ENCODE results near the gene UCKL1.
"Not testable (repeated sequence)": the region's sequence is repeated elsewhere in the genome, so short reads cannot be mapped to it uniquely, and the experiment has no call there.

Gene UCKL1

DNA sequence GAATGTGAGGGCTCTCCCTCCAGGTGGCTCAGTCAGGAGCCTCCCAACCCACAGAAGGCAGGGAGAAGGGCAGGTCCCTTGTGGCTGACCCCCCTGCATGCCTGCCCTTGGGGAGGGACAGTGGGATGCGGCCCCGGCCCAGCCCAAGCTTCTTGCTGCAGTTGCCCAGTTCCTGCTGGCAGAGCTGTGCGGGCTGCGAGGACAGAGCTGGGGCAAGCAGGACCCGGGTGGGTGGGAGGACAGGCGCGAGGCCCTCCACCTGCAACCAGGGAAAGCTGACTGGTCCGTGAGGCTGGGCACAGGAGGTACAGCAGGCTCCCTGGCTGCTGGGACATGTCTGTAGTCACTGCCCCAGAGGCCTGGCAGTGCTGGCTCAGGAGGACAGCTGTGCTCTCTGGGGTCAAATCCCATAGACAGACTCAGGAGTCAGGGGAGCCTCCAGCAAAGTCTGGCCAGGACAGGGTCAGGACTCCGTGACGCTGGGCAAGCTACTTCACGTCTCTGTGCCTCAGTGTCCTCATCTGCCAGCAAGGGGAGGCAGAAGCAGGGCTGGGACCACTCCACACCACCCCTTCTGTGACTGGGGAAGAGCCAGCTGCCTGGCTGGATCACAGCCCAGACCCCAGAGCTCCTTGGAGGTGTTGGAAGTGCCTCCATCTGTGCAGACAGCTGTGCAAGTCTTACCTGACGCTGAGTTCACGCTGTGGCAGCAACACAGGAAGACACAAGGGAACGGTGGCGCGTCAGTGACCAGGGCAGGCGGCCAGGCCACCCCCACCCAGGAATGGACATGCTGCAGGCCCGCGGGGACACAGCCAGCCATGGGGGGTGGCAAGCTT lies 13.0 kb downstream of the UCKL1 start:
- DNase-seq: no peak

DNA sequence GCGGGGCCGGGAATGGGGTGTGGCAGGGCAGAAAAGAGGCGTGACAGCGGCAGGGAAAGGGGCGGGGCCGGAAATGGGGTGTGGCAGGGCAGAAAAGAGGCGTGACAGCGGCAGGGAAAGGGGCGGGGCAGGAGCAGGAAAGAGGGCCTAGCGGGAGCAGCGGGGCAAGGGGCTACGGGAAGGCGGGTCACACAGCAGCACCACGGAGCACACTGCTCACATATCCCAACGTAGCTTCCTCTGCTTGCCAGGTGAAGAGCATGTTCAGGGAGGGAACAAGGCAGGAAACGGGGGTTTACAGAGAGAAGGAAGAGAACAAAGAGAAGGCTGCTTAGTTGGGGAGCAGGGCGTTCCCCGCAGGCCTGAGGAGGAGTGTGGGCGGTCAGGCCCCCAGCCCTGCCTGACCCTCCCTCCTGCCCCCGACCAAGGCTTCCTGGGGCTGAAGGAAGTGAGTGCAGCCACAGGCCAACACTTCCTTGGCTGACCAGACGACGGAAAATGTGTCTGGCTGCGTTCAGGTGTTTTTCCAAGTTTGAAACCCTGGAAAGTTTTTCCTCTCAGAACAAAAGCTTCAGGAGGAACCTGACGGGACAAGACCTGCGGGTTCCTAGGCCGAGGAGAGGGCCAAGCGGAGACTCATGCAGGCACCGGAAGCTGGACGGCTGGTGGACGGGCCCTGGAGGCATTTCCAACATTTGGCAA lies 13.8 kb downstream of the UCKL1 start:
- peak; percentile 30 to 77 (median 52) for DNase-seq

DNA sequence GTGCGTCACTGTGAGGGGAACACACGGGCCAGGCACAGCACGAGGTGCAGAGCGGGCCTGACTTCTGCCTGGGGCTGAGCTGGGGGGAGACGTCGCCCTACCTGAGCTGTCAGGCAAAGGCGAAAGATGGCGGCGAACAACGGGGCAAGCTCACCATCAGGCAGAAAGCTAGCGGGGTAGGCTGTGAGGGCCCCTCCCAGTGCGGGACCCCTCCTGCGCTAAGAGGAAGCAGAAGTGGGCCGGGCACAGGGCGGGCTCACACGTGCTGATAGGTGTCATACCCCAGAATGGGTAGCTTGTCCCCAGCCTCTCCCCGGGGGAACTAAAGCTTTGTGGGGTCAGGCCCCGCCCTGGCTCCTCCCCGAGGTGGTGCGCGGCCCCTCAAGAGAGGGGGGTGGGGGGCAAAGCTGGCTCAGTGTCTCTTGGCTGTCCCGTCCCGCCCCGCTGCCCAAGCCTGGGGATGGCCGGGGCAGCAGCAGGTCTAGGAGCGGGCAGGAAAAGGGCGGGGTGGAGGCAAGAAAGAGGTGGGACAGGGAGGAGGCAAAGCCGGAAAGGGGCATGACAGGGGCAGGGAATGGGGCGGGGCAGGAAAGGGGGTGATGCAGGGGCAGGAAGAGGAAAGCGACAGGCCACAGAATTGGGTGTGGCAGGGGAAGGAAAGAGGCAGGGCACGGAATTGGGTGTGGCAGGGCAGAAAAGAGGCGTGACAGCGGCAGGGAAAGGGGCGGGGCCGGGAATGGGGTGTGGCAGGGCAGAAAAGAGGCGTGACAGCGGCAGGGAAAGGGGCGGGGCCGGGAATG lies 14.7 kb downstream of the UCKL1 start:
- peak; percentile 37 to 81 (median 70) for DNase-seq

DNA sequence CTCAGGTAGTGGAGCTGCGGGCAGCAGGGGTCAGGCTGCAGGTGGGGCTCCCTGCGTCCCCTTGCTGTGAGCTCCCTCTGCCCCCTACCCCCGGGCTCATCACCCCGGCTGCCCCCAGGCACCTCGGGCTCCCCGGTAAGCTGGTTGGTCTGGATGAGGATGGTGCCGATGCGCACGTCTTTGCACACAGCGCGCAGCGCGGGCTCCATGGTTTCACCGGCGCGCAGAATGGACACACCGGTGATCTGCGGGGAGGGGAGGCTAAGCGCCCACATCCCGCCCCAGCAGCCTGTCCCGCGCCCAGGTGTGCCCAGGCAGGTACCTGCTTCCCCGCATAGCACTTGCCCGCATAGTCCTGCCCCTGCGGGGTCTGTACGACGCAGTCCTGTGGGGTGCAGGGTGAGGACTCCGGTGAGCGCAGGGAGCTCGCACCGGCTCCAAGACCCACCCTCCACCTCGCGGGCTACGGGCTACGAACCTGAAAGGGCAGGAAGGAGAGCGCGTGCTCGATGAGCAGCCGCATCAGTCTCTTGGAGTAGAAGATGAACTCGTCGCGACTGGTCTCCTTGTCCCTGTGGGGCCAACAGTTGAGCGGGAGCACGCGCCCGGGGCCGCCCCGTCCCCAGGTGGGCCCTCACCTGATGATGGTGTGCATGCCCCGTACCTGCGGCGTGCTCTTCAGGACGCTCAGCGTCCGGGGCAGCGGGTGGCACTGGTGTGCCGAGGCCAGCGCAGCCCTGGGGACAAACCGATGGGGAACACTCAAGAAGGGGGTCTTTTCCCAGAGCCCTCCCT lies 15.5 kb downstream of the UCKL1 start:
- DNase-seq: no peak

DNA sequence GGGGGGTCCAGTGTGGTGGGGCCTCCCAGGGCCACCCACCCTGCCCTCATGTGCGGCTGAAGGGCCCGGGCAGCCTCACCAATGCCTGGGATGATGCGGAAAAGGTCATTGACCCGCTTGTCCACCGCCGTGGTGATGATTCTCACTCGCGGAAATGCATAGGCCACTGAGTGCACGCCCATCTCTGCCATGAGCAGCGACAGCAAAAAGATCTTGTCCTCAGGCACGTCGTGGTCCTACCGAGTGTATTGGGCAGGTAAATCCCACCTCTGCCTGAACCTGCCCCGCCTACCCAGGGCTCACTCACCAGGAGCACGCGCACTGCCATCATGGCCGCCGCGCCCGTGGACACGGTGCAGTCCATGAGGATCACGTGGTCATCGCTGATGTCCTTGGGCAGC lies 16.1 kb downstream of the UCKL1 start:
- DNase-seq: no peak

DNA sequence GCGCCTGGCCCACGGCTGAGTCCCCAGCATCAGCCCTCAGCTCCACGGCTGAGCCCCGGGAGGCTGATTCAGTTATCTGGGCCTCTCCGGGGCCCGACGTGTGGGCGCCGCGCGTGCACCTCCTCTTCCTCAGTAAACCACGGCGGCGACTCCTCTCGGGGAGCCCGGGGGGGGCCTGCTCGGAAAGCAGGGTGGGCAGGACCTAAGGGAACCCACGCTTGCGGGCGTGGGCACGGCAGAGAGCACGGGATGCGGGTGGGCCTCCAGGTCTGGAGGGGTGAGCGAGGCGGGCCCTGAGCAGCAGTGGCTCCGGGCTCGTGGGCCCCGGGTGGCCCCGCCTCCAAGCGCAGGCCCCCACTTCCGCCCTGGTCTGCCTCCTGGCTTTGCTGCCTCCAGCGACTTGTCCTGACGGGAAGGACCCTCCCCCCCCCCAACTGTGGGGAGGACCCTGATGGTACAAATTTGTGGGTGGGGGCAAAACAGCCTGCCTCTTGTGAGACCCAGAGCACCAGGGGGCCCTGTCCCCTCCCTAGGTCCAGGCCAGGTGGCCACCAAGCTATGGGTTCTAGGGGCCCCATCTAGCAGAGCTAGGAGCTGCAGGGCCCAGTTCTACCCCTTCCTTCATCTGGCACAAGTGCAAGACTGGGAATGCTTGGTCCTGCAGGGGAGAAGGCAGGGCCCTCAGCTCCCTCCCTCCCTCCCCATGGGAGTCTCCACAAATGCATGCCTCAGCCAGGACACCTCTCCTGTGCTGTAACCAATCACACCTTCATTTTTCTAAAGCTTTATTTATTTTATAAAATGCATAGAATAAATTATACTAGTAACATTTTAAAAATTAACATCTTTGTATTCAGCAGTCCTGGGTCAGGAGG lies 16.9 kb downstream of the UCKL1 start:
- peak in 2 of 4 experiments; percentile 20 to 39 for DNase-seq

DNA sequence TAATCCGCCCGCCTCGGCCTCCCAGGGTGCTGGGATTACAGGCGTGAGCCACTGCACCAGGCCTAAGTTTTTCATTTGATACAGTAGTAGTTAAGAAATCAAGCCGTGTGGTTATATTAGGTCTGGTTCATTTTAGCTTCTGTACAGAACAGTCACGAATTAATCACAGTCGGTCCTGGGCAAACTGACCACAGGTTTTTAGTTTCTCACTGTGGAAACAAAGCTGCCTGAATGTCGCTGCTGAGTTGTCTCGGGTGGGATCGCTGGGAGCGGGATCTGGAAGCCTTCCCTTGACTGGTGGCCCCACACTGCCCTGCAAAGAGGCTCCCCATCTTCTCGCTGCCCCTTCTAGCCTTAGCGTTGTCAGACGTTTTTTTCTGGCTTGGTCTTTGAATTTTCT lies 18.6 kb downstream of the UCKL1 start:
- DNase-seq: no peak

DNA sequence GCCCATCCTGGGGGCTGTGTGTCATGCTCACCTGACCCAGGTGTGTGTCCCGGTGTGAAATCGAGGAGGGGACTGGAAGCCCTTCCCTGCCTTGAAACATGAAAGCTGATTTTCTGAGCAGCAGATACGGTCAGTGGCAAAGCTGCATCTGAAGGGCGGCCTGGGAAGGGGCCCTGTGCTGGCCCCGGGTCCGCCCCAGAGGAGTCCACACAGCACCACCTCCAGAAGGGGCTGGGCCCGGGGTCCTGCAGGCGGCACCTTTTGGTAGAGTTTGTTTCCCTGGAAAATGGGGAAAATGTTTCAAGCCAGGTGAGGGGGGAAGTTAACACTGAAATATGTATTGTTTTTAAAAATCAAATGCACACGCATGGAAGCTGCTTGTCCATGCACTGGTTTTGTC lies 20.8 kb downstream of the UCKL1 start:
- DNase-seq: no peak

DNA sequence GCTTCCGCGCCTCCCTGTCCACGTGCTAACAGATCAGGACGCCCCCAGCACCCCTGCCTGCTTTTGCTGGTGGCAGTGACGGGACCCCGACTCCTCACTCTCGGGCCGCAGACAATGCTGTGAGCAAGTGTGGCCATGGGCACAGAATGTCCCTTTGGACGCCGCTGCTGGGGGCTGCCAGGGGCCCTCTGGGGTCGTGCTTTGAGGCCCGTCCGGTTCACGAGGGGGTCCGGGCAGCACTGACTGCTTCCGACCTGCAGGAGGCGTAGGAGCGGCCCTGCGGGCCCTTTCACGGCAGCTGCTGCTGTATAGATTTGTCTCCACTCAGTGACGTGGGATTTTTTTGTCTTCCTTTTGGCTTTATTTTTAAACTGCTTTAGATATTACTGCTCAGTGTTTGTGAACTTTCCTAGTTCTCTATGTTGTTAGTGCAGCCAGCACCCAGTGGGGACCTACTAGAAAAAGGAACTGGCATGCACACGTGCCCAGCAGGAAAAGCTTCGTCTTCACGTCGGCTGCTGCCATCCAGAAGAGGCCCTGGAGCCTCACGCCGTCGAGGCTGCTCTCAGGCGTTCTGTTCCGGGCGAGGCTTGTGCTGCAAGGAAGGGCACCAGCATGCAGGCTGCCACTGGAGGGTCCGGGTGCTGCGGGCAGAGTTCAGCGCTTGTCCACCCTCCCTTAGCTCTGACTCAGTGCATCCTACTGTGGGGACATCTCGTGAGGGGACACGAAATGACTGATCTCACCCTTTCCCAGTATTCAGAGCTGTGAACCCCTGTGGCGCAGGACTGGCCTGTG lies 21.7 kb downstream of the UCKL1 start:
- DNase-seq: peak in 1 of 4 experiments; percentile 44

DNA sequence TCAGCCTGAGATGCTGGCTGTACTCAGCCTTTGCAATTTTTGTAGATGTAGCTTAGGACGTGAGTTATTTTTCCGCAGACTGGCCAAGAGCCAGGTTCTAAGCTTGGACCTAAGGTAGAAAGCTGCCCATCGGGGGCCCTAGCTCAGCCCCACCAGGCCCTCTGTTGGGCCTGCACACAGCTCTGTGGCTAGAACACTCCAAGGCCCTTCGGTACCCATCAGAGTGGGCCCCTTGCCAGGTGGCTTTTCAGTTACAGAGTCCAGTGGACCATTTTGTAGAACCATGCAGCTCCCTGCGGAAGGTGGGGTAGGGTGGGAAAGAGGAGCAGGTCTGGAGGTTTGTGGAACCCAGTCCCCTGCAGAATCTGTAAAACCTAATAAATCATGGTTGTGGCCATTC lies 22.6 kb downstream of the UCKL1 start:
- no peak for DNase-seq

DNA sequence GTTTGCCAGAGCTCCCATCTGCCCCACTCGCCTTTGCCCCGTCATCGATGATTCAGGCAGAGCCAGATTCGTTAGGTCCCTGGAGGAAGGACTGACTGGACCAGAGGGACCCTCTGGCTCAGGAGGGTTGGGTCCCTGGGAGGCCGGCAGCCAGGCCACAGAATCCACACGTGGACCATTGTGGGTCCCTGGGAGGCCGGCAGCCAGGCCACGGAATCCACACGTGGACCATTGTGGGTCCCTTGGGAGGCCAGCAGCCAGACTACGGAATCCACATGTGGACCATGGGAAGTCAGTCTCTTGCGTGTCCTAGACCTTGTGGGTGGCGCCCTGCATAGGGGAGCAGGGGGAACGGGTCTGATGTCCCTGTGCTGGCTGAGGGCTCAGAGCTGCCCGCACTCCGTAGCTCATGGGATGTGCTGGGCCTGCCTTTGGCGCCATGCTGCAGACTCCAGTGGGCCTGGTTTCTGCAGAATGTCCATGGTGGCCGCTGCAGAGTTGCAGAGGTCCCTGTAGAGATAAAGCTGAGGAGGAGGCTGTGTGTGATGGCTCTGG lies 23.5 kb downstream of the UCKL1 start:
- DNase-seq: no peak

DNA sequence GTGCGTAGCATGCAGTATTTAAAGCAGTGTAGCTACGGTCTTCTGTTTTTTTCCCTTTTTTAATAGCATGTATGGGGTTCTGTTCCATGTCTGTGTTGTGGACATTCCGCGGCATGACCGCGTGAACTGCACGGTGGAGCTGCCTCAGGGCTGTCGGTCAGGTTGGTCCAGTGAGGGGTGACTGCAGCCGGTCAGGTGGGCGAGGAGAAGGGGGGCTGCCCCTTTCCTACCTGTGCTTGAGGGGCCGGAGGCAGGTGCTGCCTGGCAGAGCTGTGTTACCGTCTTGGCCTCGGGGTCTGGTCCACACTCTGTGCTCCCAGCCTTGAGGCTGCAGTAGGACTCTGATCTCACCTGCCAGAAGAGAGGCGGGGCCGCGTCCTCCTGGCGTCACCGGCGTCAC lies 24.5 kb downstream of the UCKL1 start:
- DNase-seq: no peak

DNA sequence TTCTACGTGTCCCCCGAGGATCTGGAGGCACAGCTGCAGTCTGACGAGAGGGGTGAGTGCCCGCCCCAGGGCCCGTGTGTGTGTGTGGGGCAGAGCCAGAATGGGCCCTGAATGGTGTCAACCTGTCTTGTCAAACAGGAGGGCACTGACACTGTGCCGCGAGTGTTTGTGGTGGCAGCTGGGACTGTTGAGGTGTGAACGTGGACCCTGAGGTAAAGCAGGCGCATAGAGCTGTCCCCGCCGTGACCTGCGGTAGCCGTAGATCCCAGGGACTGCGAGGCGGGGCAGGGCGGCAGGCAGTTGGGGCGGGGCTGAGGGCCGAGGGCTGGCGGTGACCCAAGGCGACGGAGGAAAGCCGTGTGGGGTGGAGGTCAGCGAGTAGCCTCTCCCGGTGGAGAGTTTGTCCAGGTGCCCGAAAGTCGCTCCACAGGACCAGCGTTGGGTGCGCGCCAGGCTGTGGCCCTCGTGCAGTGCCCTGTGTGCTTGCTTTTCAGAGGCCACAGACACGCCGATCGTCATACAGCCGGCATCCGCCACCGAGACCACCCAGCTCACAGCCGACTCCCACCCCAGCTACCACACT lies 25.2 kb downstream of the UCKL1 start:
- DNase-seq: no peak

DNA sequence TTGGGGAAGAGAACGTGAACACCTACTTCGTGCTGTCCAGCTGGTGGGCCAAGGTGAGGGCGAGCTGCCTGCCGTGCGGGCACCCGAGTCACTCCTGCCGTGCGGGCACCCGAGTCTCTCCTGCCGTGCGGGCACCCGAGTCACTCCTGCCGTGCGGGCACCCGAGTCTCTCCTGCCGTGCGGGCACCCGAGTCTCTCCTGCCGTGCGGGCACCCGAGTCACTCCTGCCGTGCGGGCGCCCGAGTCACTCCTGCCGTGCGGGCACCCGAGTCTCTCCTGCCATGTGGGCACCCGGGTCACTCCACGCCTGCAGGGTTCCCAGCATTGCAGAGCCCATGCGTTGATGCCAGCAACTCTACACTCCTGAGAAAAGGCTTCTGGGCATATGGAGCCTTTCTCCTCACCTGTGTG lies 26.7 kb downstream of the UCKL1 start:
- not testable (repeated sequence) for DNase-seq

DNA sequence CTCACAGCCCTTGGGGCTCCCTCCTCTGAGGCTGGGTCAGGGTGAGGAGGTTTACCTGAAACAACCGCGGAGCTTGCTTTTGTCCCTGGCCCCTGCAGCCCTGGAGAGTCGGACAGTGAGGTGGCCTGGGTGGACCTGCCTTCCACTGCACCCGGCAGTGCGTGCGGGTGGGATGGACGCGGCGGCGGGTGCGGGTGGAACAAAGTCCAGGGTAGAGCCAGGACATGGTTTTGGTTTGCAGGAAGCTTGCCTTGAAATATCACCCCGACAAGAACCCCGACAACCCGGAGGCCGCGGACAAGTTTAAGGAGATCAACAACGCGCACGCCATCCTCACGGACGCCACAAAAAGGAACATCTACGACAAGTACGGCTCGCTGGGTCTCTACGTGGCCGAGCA lies 27.1 kb downstream of the UCKL1 start:
- no peak for DNase-seq

DNA sequence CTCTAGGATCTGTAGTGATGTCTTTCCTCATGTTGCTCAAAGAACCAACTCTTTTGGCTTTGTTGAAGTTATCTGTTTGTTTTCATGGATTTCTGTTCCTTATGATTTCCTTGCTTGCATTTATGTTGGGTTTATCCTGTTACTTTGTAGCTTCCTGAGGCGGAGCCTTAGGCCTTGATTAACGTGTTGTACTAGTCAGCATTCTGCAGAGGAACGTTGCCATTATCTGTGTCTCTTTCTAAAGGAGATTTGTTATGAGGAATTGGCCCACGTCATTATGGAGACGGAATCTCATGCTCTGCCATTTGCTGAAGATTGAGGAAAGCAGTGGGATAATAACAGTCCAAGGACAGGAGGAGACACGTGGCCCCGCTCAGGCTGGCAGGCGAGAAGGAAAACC lies 29.9 kb downstream of the UCKL1 start:
- no peak for DNase-seq

DNA sequence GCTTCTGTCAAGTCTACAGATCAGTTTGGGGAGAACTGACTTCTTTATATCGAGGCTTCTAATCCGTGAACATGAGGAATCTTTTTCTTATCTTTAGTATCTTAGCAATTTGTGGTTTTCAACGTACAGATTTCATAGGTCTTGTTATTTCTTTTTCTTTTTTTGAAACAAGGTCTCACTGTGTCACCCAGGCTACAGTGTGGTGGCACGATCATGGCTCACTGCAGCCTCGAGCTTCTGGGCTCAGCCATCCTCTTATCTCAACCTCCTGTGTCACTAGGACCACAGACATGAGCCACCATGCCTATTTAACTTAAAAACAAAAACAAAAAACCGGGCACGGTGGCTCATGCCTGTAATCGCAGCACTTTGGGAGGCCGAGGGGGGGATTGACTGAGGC lies 32.0 kb downstream of the UCKL1 start:
- no peak for DNase-seq

DNA sequence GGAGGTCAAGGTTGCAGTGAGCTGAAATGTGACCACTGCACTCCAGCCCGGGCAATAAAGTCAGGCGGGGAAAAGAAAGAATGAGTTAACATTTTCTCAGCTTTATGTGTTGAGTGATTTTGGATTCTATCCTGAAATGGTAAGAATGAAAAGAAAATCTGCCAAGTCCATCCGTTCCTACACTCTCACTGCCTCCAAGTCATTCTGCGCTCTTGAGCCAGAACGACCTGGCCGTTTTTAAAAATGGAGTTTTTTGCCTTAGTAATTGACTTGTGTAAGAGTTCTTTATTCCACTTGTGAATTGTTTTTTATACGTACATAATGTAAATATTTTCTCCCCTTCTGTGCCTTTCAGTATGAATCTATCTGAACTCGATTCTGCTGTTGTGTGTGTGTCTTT lies 32.6 kb downstream of the UCKL1 start:
- no peak for DNase-seq

DNA sequence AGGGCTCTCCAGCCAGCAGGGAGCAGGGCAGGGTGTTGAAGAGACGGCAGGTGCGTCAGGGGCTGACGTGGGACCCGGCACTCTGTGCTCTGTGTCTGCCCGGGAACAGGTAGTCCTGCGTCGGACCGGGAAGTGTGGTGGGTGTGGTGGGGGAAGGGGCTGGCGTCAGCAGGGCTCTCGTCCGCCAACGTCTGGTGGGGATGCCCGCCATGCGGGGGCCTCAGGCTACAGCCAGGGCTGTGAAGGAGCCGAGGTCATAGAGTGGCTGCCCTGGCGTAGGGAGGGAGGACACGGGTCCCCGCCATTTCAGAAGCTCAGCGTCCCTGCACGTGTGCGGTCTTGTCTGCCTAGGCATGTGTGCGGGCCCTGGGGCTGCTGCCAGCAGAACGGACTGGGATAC lies 36.0 kb downstream of the UCKL1 start:
- no peak for DNase-seq

DNA sequence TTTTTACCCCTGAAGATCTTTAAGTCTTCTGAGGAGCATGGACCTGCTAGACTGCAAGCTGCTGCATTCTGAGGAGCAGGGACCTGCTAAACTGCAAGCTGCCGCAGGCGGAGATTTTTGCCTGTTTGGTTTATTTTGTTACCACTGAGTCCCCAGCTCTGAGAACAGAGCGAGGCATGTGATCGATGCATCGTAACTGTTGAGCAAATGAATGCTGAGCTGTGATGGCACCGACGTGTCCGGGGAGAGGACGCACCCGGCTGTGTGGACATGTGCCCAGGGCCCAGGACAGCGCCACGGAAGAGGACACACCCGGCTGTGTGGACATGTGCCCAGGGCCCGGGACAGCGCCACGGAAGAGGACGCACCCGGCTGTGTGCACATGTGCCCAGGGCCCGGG lies 37.1 kb downstream of the UCKL1 start:
- DNase-seq: no peak

Measured in suppressor macrophage (primary cell).